ENCODE measurements around the gene SCNN1B.
"Not testable (repeated sequence)": the region's sequence is repeated elsewhere in the genome, so short reads cannot be mapped to it uniquely, and the experiment has no call there.

SCNN1B gene

DNA sequence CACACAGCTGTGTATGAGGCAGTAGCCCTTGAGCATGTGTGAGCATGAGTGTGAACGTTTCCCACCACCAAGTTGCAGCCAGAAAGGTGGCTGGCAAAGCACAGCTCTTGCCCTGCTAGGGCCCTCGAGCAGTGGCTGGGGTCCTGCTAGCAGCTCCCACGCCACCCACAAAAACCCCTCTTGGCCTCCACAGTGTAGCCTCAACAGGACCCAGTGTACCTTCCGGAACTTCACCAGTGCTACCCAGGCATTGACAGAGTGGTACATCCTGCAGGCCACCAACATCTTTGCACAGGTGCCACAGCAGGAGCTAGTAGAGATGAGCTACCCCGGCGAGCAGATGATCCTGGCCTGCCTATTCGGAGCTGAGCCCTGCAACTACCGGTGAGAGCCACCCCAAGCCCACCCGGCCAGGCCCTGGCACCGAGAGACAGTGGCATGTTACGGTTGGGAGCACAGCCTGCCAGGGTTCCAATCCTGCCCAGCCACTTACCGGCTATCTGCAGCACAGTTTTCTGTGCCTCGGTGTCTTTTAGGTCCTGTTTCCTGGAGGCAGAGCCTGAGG is 53.1 kb downstream of the SCNN1B start:
- no peak for DNase-seq (ENCODE audit: low spot score)

DNA sequence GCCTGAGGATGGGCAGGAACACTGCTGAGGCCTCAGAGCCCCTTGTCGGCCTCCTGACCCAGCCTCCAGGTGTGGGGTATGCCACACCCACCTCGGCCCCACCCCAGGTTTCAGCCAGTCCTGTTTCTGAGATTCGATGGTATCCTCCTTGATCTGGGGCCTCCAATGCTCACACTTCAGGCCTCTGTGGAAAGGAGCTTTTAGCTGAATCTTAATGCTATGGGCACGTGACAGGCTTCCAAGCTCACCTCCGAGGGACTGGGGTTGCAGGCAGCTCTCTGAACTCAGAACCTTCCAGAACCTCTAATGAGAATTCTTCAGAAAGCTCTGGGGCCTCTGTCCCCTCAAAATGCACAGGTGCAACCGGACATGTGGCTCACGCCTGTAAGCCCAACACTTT is 54.8 kb downstream of the SCNN1B start:
- DNase-seq (ENCODE audit: low spot score) = no peak

DNA sequence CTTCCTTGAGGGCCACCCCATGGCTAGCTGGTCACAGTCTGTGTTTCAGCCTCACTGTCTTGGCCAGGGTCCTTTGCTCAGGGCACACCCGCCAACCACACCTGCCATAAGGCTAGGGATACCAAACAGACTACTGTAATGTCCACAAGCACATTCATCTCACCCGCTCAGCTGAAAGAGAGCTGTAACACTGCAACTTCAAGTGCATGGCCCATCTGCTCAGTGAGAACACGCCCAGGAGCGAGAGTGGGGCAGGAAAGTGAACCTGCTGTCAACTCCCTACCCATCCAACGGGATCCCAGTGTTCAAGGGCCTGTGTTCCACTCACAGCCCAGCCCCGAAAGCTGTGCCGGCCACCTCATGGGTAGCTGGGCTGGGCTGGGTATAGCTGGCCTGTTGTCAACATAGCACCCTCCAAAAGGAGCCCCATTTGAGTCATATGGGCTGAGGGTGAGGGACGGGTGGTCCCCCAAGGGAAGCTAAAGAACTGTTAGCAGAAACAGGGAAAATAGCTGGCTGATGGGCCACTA is 55.7 kb downstream of the SCNN1B start:
- DNase-seq (ENCODE audit: low spot score) = no peak

- no peak for DNase-seq (ENCODE audit: low spot score)
These were observed 57.1 kb downstream of the SCNN1B start for GRCh38 chr16:23359092-23359760.

DNA sequence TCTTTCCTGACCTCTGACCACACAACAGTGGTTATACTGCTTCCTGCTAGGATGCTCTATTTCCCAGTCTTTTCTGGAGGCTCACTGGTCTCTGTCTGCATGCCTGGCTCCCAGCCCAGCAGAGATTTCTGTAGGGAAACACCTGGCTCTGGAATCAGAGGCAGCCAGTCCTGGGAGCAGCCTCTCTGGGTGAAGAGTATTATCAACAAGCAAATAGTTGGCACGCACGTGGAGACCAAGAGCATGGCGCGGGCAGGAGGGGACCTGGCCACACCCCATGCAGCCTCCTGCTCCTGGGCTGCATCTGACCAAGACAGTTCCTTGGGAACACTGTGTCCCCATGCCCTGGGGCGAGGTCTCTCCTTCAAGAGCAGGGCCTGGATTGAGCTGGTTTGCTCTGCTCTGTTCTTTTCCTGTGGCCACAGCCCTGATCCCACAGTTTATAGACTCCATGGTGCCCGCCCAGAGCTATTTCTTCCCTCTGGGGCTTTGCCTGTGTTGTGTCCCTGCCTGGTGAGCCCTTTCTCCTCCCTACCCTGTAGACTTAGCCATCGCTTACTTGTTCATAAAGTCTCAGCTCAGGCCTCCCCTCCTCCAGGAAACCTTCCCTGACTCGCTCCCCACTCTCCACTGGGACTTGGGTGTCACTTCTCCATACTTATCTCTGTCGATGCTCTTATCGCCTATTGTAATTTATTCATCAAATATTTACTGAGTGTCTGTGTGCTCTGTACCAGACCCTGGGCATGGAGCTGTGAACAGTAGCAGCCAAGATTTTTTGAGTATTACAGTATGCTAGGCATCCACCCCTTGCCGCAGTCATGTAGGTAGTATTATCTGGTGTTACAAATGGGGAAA is 60.6 kb downstream of the SCNN1B start:
- DNase-seq (ENCODE audit: low spot score) = no peak

- DNase-seq (ENCODE audit: low spot score) = no peak
These were observed 63.6 kb downstream of the SCNN1B start for GRCh38 chr16:23365602-23366240.

- DNase-seq (ENCODE audit: low spot score) = not testable (repeated sequence)
These were observed 64.2 kb downstream of the SCNN1B start for GRCh38 chr16:23366341-23366740.

DNA sequence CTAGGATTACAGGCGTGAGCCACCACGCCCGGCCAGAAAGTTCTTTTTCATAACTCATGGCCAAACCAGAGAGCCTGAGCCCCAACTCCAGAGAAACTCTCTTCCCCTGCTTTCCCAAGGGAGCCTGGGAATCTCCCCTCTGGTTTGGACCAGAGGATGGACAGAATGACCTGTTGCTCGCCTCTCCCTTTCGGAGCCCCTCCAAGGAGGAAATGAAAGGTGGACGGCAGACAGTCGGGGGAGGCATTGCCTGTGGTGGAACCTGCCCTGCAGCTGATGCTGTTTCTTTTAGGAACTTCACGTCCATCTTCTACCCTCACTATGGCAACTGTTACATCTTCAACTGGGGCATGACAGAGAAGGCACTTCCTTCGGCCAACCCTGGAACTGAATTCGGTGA is 65.5 kb downstream of the SCNN1B start:
- DNase-seq (ENCODE audit: low spot score) = no peak

DNA sequence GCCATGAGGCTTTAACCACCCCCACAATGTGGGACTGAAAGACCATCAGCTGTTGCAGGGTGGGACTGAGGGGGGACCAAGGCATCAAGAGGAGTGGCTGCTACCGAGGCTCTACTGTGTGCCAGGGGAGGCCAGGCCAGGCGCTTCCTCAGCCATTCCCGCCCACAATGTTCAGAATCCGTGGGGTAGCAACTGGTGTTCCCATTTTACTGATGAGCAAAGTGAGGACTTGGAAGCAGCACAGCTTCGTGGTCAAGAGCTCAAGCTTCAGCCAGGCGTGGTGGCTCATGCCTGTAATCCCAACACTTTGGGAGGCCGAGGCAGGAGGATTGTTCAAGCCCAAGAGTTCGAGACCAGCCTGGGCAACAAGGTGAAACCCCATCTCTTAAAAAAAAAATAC is 65.9 kb downstream of the SCNN1B start:
- DNase-seq (ENCODE audit: low spot score) = no peak

DNA sequence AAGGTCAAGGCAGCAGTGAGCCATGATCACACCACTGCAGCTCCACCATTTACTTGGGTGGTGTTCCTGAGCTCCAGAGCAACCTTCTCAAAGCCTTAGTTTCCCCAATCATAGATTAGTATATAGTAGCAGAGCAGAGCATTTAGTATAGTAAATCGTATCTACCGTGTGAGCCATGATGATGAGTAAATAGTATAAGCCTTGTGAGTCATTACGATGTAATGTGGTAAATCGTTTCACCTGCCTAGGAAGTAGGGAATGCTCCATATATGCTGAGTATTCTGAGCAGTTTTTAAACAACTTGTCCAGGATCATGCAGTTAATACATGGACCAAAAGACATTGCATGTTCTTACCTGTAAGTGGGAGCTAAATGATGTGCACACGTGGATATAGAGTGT is 66.4 kb downstream of the SCNN1B start:
- no peak for DNase-seq (ENCODE audit: low spot score)

DNA sequence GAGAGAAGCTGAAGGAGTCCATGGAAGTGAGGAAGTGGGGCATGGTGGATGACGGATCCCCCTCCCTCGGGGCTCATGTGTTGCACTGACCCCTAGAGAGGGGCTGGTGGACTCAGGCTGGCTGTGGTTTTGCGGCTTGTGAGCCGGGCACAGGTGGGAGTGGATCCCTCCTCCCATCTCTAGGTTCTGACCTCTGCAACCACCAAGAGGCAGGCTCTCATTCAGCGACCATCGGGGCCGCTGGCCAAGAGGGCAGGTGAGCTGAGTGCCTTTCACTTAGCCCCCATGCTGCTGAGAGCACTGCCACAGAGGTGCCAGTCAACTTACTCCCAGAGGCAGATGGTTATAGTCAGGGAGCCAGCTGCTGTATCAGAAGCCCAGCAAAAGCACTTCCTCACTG is 67.3 kb downstream of the SCNN1B start:
- DNase-seq (ENCODE audit: low spot score) = no peak

GRCh38 chr16:23371368-23371767 is 69.3 kb downstream of the SCNN1B start:
- no peak for DNase-seq (ENCODE audit: low spot score)

DNA sequence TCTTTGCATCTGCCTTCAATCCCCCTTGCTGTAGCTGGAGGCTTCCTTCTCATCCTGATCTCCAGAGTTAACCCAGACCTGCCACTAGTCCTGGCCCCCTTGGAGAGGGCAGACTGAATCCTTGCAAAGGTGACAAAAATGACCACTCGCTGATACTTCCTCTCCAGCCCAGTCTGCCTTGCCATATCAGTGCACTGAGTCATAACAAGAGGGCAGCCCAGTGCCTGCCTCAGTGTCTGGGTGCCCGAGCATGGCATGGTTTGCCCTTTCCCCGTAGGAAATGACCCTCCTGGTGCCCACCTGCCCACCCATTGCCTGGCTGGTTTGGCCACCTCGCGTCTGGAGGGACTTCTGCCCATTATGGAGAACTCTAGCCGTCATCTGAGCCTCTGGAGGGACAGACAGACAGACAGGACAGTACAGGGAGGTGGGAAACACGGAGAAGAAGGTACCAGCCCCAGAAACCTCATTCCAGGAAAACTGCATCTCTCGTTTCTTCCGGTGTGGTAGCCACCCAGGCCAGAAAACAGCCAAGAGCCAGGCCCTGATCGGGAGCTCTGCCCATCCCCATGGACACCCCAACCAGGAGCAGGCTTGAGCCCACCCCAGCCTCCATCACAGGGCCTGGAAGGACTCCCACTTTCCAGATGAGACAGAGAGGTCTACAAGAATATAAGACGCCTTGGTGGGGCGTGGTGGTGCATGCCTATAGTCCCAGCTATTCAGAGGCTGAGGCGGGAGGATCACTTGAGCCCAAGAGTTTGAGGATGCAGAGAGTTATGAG is 71.5 kb downstream of the SCNN1B start:
- no peak for DNase-seq (ENCODE audit: low spot score)

GRCh38 chr16:23374721-23375510 is 72.8 kb downstream of the SCNN1B start:
- no peak for DNase-seq (ENCODE audit: low spot score)

- no peak for DNase-seq (ENCODE audit: low spot score)
These were observed 73.5 kb downstream of the SCNN1B start for GRCh38 chr16:23375643-23376042.

DNA sequence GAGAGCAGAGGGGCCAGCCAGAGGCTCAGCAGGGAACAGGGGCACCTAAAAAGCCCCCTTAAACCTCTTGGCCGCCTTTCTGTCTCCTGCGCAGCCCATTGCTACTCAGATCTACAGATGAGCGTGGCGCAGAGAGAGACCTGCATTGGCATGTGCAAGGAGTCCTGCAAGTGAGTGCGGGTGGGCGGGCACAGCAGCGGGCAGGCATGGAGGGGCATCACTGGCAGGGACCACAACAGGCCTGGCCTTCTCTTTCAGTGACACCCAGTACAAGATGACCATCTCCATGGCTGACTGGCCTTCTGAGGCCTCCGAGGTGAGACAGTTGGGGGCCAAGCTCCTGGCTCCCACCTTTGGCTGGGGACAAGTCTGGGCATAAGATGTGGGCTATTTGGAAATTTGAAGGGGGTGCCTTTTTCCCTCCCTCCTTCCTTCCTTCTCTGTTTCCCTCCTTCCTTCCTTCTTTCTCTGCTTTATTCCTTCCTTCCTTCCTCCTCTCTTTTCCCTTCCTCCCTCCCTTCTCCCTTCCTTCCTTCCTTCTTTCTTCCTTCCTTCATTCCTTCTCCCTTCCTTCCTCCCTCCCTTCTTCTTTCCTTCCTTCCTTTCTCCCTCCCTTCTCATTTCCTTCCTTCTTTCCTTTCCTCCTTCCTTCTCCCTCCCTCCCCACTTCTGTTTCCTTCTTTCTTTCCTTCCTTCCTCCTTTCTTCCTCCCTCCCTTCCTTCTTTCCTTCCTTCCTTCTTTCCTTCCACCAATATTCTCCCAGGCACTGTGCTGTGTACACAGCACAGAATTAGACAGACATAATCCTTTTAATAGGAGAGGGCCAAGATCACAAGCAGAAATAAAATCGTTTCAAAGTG is 75.2 kb downstream of the SCNN1B start:
- no peak for DNase-seq (ENCODE audit: low spot score)

GRCh38 chr16:23378256-23378655 is 76.2 kb downstream of the SCNN1B start:
- DNase-seq (ENCODE audit: low spot score) = no peak

GRCh38 chr16:23378921-23379320 is 76.8 kb downstream of the SCNN1B start:
- no peak for DNase-seq (ENCODE audit: low spot score)

DNA sequence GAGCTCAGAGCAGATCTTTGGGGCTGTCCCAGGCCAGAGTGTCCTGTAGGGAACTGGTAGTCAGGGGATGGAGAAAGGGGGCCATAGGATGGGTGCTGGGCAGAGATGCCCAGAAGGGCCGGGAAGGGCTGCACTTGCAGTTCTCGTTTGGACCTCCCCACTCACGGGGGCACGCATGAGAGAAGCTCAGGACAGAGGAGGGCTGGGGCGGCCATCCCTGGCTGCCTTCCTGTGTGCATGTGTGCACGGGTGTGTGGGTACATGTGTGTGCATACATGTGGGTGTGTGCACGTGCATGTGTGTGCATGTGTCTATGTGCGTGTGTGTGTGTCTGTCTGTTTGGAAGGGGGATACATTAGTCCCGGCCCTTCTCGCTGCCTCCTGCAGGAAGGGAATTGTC is 77.6 kb downstream of the SCNN1B start:
- DNase-seq (ENCODE audit: low spot score) = no peak

- DNase-seq (ENCODE audit: low spot score) = no peak
These were observed 78.4 kb downstream of the SCNN1B start for GRCh38 chr16:23380501-23380951.
